Common myeloid progenitor, CD34-positive (primary cell): ENCODE measurements around the gene FGF12.

Source experiments
- CTCF ChIA-PET: fragments of 350-600 bp; sonication (Branson Sonifier 250); formaldehyde crosslinking; loops from one replicate; lab custom pipeline; 2021; ENCODE audit warnings: antibody characterized with exemption; lab: Charles Lee
- POLR2A ChIA-PET: fragments of 350-600 bp; sonication (Branson Sonifier 250); formaldehyde crosslinking; loops from one replicate; lab custom pipeline; 2021; ENCODE audit warnings: antibody characterized with exemption; lab: Charles Lee
- DNase-seq, 3 donors: peaks; one replicate each; pipeline versions ENCODE4 v3.0.0 to v3.0.0-alpha.2; 2013
- H3K27ac ChIP-seq, 2 experiments: 1 replicate in 1 of 2; 2 replicates in 1 of 2; pipeline ENCODE4 v1.7.0; 2013; ENCODE audit warnings: inconsistent platforms in 2 of 2, low read length in 2 of 2, mild to moderate bottlenecking in 2 of 2, low read depth in 1 of 2, moderate library complexity in 1 of 2; ENCODE audit not compliant: severe bottlenecking in 2 of 2, insufficient read depth in 1 of 2, poor library complexity in 1 of 2
- H3K27me3 ChIP-seq, 5 experiments: replicated peaks in 2 of 5; 1 replicate in 3 of 5; 2 replicates in 2 of 5; pipeline versions ENCODE4 v1.6.1 to v1.7.0; 2013; ENCODE audit warnings: low read length in 4 of 5, mild to moderate bottlenecking in 2 of 5, moderate library complexity in 2 of 5, inconsistent platforms in 1 of 5; ENCODE audit not compliant: insufficient read depth in 5 of 5, control insufficient read depth in 4 of 5
- H3K36me3 ChIP-seq, 4 experiments: 1 replicate in 2 of 4; 2 replicates in 2 of 4; pipeline versions ENCODE4 v1.6.1 to v1.7.0; 2013; ENCODE audit warnings: low read length in 3 of 4, control low read depth in 1 of 4, mild to moderate bottlenecking in 1 of 4; ENCODE audit not compliant: control insufficient read depth in 4 of 4, insufficient read depth in 4 of 4
- H3K4me1 ChIP-seq, 4 experiments: 1 replicate in 3 of 4; 2 replicates in 1 of 4; pipeline versions ENCODE4 v1.6.1 to v1.7.1; 2013; ENCODE audit warnings: low read length in 3 of 4, mild to moderate bottlenecking in 3 of 4, control low read depth in 1 of 4, inconsistent platforms in 1 of 4, moderate library complexity in 1 of 4; ENCODE audit not compliant: control insufficient read depth in 4 of 4, insufficient read depth in 4 of 4; ENCODE audit errors: control extremely low read depth in 1 of 4
- H3K4me3 ChIP-seq, 7 experiments: 1 replicate in 4 of 7; 2 replicates in 3 of 7; pipeline versions ENCODE4 v1.5.1 to v1.7.0; 2013; ENCODE audit warnings: mild to moderate bottlenecking in 7 of 7, low read length in 6 of 7, moderate library complexity in 6 of 7, inconsistent platforms in 2 of 7, low read depth in 2 of 7, control low read depth in 1 of 7; ENCODE audit not compliant: insufficient read depth in 4 of 7, control insufficient read depth in 1 of 7; ENCODE audit errors: extremely low read depth in 1 of 7
- H3K9me3 ChIP-seq, 5 experiments: 1 replicate in 4 of 5; 2 replicates in 1 of 5; pipeline versions ENCODE4 v1.6.1 to v1.7.1; 2013; ENCODE audit warnings: low read length in 4 of 5, mild to moderate bottlenecking in 2 of 5, inconsistent platforms in 1 of 5, low read depth in 1 of 5, moderate library complexity in 1 of 5; ENCODE audit not compliant: control insufficient read depth in 4 of 5, insufficient read depth in 2 of 5; ENCODE audit errors: control extremely low read depth in 1 of 5
- WGBS: methylation state at CpG from one replicate; pipeline ENCODE4 v1.1.5; 2013; ENCODE audit not compliant: insufficient coverage; 5-methylcytosine and 5-hydroxymethylcytosine counted together

FGF12 gene

GRCh38 chr3:192395506-192395905 is 331.8 kb downstream of the FGF12 start:
- Histone ChIP-seq H3K9me3 (no peaks in the 10 kb centered on the region), H3K4me3 (no peak overlapping the region), H3K27ac (no peak overlapping the region), H3K36me3 (no peaks in the 10 kb centered on the region), H3K27me3 (no peaks in the 10 kb centered on the region), H3K4me1 (no peaks in the 10 kb centered on the region)
- ChIA-PET CTCF (no interaction called here), POLR2A (no interaction called here)
- no peak for DNase-seq
- WGBS = 100% methylated on average over 3 of the region's 5 CpGs

- no peak for DNase-seq
- ChIA-PET CTCF (no interaction called here), POLR2A (no interaction called here)
- H3K4me1 ChIP-seq = no peaks in the 10 kb centered on the region
- no peak overlapping the region for H3K4me3 ChIP-seq
- no peaks in the 10 kb centered on the region for H3K27me3 ChIP-seq
- H3K36me3 ChIP-seq = no peaks in the 10 kb centered on the region
- no peaks in the 10 kb centered on the region for H3K9me3 ChIP-seq
- no peak overlapping the region for H3K27ac ChIP-seq
- WGBS = 100% methylated on average over 2 of the region's 4 CpGs
These were observed 334.4 kb downstream of the FGF12 start for GRCh38 chr3:192392986-192393385.

- CTCF ChIA-PET = interaction anchor here (0.7 kb wide), 1 partner anchor 947 kb away, joined by 3 read pairs; no protein-coding TSS in a partner anchor
- Histone ChIP-seq H3K4me3 (no peak overlapping the region), H3K36me3 (no peaks in the 10 kb centered on the region)
These were observed 344.5 kb downstream of the FGF12 start for GRCh38 chr3:192382861-192383260.

GRCh38 chr3:192373586-192373985 is 353.8 kb downstream of the FGF12 start:
- H3K36me3 ChIP-seq = no peaks in the 10 kb centered on the region
- peaks cover 0 to 6% (median 0%) of the 10 kb centered on the region in 5 experiments for H3K27me3 ChIP-seq
- no peak for DNase-seq
- POLR2A ChIA-PET = no interaction called here
- no peaks in the 10 kb centered on the region for H3K9me3 ChIP-seq
- no peaks in the 10 kb centered on the region for H3K4me1 ChIP-seq
- no peak overlapping the region for H3K4me3 ChIP-seq
- no peak overlapping the region for H3K27ac ChIP-seq
- WGBS = 100% methylated on average over 1 of the region's 2 CpGs
- CTCF ChIA-PET = no interaction called here

More at GRCh38 chr3:192382861-192383260, 344.5 kb downstream of the FGF12 start:
- H3K27ac ChIP-seq = no peak overlapping the region
- H3K27me3 ChIP-seq = no peaks in the 10 kb centered on the region
- POLR2A ChIA-PET = no interaction called here
- H3K9me3 ChIP-seq = no peaks in the 10 kb centered on the region
- peaks cover 0 to 6% (median 2%) of the 10 kb centered on the region in 4 experiments for H3K4me1 ChIP-seq
- peak; percentile 2 to 38 (median 35) for DNase-seq
- WGBS = 11% methylated on average over 2 of the region's 2 CpGs

- Histone ChIP-seq H3K4me3 (no peak overlapping the region), H3K27ac (no peak overlapping the region), H3K4me1 (no peaks in the 10 kb centered on the region), H3K27me3 (peaks cover 0 to 6% (median 0%) of the 10 kb centered on the region in 5 experiments), H3K9me3 (no peaks in the 10 kb centered on the region), H3K36me3 (no peaks in the 10 kb centered on the region)
- no peak for DNase-seq
- POLR2A ChIA-PET = no interaction called here
- CTCF ChIA-PET = no interaction called here
- no CpG with 5 or more reads among the region's 6 CpGs for WGBS
These were observed 354.3 kb downstream of the FGF12 start for GRCh38 chr3:192373032-192373431.

- Histone ChIP-seq H3K4me3 (no peak overlapping the region), H3K9me3 (no peaks in the 10 kb centered on the region), H3K4me1 (no peaks in the 10 kb centered on the region), H3K36me3 (no peaks in the 10 kb centered on the region), H3K27me3 (peaks cover 0 to 6% (median 0%) of the 10 kb centered on the region in 5 experiments), H3K27ac (no peak overlapping the region)
- POLR2A ChIA-PET = no interaction called here
- CTCF ChIA-PET = no interaction called here
- WGBS = 93% methylated on average over 4 of the region's 4 CpGs
- no peak for DNase-seq
These were observed 354.7 kb downstream of the FGF12 start for GRCh38 chr3:192372616-192373015.

- no peak for DNase-seq
- peaks cover 0 to 6% (median 0%) of the 10 kb centered on the region in 5 experiments for H3K27me3 ChIP-seq
- no peaks in the 10 kb centered on the region for H3K4me1 ChIP-seq
- CTCF ChIA-PET = no interaction called here
- POLR2A ChIA-PET = no interaction called here
- H3K9me3 ChIP-seq = no peaks in the 10 kb centered on the region
- H3K36me3 ChIP-seq = no peaks in the 10 kb centered on the region
- H3K4me3 ChIP-seq = no peak overlapping the region
- WGBS = 100% methylated on average over 2 of the region's 2 CpGs
- H3K27ac ChIP-seq = no peak overlapping the region
These were observed 355.4 kb downstream of the FGF12 start for GRCh38 chr3:192371870-192372400.
